Astrocyte of the hippocampus (primary cell): Measurements from ENCODE around the gene DUSP2.

Source experiments
- DNase-seq: peaks from one replicate; pipeline ENCODE4 v3.0.0; 2011; ENCODE audit warnings: low read depth, low spot score

The DUSP2 gene

DNA sequence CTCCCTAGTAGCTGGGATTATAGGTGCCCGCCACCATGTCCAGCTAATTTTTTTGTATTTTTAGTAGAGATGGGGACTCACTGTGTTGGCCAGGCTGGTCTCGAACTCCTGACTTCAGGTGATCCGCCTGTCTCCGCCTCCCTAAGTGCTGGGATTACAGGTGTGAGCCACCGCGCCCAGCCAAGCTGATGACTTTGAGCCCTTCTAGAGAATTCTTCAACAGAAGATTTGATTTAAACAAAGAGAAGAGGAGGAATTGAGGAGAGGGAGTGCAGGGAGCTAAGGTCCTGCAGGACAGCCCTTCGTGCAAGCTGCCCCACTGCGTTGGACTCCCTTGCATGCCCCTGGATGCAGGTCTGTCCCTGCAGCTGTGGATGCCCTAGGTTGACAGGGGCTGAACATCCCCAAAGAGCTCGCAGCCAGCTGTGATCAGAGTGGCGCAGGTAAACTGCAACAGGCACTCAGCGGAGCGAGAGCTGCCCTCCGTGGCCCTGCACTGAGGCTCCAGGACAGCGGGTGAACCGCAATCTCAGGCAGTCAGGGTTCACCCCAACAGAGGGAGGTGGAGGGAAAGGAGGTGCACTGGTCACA, 42.5 kb downstream of the DUSP2 start:
- DNase-seq: no peak

DNA sequence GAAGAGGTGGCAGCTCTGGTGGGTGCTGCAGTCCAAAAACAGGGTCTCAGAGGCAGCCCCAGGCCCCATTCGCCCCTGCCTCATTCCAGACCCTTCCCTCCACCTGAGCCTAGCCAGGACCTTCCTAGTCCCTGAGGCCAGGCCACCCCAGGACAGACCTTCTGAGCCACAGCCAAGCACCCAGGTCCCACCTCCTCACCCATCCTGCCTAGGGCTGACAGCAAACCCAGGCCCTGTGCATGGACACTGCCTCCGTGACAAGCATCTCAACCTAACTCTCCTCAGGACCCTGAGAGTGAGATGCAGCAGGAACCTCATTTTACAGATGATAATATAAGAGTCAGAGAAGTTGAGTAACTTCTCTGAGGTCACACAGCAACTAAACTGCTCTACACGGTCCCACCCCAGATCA, 44.3 kb downstream of the DUSP2 start:
- DNase-seq: no peak

DNA sequence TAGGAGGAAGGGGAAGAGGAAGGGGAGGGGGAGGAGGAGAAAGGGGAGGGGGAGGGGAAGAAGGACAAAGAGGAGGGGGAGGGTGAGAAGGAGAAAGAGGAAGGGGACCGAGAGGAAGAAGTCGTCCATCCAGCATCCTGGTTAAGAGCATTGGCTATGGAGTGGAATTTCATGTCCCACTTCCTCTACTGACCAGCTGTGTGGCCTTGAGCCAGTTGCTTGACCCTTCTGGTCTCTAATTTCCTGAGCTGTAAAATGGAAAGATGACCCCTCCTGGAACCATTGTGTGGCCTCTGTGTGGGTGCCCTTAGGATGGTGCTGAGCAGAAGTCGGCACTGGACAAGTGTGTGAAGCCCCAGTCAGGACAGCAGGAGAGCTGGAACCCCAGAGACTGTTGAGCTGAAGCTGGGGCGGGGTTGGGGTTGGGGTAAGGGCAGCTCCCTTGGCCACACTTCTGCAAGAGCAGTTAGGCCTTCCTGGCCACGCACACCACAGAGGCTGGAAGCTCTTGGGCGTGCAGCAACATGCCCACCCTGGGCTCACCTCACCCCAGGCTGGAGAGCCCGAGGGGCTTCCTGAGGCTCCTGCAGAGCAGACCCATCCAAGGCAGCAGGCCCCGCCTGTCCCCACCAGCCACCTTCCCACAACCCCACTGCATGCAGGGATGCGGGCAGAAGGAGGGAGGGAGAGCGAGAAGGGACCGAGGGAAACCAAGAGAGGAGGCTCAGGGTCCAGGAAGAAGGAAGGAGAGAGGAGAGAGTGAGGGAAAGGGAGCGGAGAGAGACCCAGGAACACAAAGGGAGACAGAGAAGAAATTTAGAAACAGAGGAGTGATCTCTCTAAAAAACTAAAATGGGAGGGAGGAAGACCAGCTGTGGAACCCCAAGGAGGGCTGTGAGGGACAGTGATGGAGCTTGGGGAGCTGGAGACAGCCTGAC, 45.1 kb downstream of the DUSP2 start:
- DNase-seq: no peak

DNA sequence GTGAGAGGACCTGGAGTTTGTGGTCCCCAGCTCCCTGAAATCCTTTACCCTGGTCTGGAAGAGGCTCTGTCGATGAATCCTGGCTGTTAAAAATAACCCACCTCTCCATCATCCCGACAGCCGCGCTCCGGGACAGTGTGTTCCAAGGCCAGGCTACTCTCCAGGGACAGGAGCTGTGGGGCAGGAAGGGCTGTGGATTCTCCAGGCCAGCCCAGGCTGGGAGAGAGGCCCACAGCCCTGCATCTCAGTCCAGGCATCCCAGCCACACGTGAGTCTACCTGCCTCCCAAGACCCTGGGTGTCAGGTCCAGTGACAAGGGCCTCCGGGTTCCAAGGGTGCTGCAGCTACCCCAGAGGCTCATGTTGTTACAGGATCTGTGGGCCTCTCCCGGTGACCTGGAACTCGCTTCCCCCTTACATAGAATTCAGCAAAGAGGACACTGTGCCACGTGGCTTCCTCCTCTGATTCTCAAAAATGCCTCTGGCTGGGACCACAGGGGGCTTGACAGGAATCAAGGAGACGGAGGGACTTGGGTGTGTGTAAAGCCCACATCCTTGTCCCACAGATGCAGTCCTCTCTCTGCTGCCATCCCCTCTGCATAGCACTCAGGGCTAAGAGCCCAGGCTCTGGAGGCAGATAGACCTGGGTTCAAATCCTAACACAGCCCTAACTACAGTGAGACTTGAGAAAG, 46.2 kb downstream of the DUSP2 start:
- no peak for DNase-seq

DNA sequence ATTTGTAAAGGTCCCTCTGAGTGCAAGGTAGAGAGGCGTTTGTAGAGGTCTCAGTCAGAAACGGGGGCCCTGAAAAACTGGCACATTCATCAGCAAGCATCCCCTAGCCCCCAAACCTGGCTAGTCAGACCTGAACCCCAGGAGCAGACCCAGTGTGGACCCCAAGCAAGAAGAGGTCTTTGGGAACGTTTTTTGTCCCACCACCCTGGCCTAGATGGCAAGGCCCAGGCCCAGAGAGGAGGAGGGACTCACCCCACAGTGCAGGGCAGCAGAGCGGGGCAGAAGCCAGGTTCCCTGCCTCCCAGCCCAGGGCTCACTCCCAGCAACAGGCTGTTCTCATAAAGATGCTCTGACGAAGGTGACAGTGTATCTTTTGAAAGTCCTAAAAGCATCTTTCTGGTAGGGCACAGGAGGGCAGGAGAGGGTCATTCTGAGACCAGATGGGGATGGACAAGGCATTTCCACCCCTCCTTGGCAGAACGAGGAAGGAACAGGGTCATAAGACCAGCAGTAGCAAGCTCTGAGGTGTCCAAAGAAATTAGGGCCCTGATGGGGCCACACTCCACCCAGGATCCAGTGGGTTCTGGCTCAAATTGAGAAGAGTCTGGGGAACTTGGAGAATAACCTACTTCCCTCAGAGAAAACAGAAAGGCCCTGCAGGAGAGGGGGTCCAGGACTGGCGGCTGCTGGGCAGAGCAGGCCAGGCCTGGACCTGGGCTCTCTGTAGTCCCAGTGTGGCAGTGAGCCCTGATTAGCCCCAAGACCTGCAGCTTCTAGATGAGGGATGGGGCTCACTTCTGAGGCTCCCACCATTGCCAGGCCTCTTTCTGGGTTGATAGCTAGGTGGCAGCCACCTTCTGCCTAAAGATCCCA, 47.1 kb downstream of the DUSP2 start:
- no peak for DNase-seq

DNA sequence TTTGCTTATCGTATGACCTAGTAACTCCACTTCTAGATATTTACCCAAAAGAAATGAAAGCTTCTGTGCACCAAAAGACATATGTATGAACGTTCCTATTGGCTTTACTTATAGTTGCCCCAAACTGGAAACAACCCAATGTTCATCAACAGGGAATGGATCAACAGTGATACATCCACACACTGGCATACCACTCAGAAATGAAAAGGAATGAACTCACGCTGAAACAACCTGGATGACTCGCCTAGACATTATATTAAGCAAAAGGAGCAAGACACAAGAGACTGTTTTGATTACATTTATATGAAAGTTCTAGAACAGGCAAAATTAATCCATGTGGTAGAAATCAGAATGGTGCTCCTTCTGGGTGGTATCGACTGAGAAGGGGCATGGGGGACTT, 47.8 kb downstream of the DUSP2 start:
- DNase-seq: no peak

DNA sequence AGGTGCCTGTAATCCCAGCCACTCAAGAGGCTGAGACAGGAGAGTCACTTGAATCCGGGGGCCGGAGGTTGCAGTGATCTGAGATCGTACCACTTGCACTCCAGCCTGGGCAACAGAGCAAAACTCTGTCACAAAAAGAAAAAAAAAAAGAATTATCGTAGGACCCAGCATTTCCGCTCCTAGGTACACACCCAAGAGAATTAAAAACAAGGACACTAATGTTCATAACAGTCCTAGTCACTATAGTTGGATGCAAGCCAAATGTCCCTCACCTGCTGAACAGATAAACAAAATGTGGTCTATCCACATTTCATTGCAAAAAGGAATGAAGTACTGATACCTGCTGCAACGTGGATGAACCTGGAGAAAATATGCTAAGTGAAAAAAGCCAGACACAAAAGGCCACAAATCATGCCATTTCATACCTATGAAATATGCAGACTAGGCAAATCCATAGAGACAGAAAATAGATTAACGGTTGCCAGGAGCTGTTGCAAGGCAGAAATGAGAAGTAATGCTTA, 50.1 kb downstream of the DUSP2 start:
- DNase-seq: no peak

DNA sequence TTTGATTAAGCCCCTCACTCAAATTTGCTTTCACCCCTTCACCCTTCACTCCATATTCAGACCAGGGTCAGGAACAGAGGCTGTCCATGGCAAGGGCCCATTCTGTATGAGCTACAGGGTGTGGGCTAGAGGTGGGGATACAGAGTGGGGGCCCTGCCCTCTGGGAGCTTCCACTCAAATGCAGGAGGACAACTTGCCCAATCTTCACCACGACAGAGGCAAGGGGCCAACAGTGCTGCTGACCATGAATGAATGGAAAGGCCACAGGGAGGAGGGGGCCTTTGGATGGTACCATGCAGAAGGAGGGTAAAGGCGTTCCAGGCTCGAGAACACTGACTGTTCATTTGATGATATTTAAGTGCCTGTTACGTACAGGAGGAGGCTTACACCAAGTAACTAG, 51.7 kb downstream of the DUSP2 start:
- no peak for DNase-seq
